Stimulated activated CD8-positive, alpha-beta memory T cell treated with anti-CD3 and anti-CD28 coated beads, Interleukin-15, amount 100 ng/mL, for 48 hours (primary cell): ENCODE data around the gene FCHSD2.
"Not testable (repeated sequence)": the region's sequence is repeated elsewhere in the genome, so short reads cannot be mapped to it uniquely, and the experiment has no call there.

Source experiments
- DNase-seq, 2 donors: peaks; one replicate each; pipeline ENCODE4 v3.0.0-alpha.2; 2020; ENCODE audit warnings: low read depth in 2 of 2

FCHSD2 gene

DNA sequence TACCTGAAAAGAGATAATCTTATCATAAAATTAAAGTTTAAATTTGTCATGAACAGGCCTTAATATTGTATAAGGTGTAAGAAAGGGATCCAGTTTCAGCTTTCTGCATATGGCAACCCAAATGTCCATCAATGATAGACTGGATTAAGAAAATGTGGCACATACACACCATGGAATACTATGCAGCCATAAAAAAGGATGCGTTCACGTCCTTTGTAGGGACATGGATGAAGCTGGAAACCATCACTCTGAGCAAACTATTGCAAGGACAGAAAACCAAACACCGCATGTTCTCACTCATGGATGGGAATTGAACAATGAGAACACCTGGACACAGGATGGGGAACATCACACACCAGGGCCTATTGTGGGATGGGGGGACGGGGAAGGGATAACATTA is 18.2 kb downstream of the FCHSD2 start:
- not testable (repeated sequence) for DNase-seq

- DNase-seq = no peak
These were observed 20.4 kb downstream of the FCHSD2 start for GRCh38 chr11:73121692-73122091.

DNA sequence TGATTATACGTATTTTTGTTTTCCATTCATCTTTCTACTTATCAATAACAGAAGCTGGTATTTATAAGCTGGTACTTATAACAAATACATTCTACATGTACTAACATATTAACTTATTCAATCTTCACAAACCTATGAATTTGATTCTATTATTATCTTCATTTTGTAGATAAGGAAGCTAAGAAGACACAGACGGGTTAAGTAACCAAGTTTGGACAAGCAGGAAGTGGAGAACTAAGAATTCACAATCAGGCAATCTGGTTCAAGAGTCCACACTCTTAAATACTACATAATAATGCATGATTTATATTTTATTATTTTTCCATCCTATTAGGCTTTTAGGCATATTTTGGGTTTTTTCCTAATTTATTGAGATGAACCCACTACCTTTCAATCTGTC is 25.0 kb downstream of the FCHSD2 start:
- no peak for DNase-seq

DNA sequence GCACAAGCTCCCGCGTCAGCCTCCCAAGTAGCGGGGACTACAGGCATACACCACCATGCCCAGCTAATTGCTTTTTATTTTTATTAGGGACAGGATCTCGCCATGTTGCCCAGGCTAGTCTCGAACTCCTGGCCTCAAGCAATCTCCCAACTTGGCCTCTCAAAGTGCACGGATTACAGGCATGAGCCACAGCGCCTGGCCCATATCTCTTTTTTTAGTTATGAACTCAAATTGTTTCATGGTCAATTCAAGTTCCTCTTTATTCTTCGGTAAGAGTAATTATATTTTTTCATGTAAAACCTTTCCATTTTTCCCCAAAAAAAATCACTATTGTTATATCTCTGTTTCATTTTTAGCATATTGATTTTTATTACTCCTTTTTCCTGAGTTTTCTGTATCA is 25.5 kb downstream of the FCHSD2 start:
- no peak for DNase-seq

- DNase-seq = no peak
These were observed 27.3 kb downstream of the FCHSD2 start for GRCh38 chr11:73114835-73115220.

- DNase-seq = no peak
These were observed 27.8 kb downstream of the FCHSD2 start for GRCh38 chr11:73114110-73114834.

- no peak for DNase-seq
These were observed 28.7 kb downstream of the FCHSD2 start for GRCh38 chr11:73113426-73113825.

DNA sequence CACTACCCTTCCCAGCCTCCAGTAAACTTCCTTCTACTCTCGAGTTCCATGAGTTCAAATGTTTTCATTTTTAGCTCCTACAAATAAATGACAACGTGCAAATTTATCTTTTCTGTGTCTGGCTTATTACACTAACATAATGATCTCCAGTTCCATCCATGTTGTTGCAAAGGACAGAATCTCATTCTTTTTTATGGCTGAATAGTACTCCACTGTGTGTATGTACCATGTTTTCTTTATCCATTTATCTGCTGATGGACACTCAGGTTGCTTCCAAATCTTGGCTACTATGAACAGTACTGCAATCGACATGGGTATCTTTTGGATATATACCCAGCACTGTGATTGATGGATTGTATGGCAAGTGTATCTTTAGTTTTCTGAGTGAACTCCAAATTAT is 34.5 kb downstream of the FCHSD2 start:
- no peak for DNase-seq

GRCh38 chr11:73106347-73106746 is 35.8 kb downstream of the FCHSD2 start:
- no peak for DNase-seq

- no peak for DNase-seq
These were observed 41.5 kb downstream of the FCHSD2 start for GRCh38 chr11:73100578-73100977.

GRCh38 chr11:73099512-73100266 is 42.4 kb downstream of the FCHSD2 start:
- DNase-seq = no peak

DNA sequence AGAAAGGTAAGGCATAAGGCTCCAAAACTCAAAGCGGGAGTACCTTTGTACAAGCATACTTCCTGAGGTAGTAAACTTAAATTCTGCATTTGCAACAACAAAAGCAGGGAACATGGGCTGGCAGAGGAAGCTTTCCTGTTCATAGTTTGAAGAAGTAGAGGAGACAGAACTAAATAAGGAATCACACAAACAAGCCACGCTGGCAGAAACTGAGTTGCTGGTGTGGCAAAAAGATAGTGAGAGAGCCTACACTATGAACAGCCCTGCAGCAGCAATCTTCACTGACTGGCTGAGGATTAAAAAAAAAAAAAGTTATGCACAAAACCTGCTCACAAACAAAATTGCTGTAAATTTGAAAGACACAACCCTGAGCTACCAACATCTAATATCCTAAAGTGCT is 46.5 kb downstream of the FCHSD2 start:
- no peak for DNase-seq

GRCh38 chr11:73091521-73092305 is 50.4 kb downstream of the FCHSD2 start:
- DNase-seq = no peak

GRCh38 chr11:73087730-73088129 is 54.4 kb downstream of the FCHSD2 start:
- DNase-seq = no peak

GRCh38 chr11:73085189-73085875 is 56.8 kb downstream of the FCHSD2 start:
- DNase-seq = no peak

- DNase-seq = no peak
These were observed 63.5 kb downstream of the FCHSD2 start for GRCh38 chr11:73078631-73079030.

DNA sequence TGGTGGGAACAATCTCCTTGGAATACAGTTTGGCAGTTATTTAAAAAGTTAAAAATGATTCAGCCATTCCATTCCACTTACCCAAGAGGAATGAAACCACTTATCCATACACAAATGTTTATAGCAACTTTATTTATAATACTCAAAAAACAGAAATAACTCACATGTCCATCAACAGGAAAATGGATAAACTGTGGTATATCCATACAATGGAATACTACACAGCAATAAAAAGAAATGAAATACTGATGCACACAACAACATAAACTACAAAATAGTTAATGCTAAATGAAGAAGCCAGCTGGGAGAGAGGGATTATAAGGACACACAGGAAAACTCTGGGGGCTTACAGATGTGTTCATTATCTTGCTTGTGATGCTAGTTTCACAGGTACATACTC is 64.7 kb downstream of the FCHSD2 start:
- no peak for DNase-seq

- DNase-seq = no peak
These were observed 67.8 kb downstream of the FCHSD2 start for GRCh38 chr11:73074319-73074718.

- no peak for DNase-seq
These were observed 69.1 kb downstream of the FCHSD2 start for GRCh38 chr11:73072935-73073481.

DNA sequence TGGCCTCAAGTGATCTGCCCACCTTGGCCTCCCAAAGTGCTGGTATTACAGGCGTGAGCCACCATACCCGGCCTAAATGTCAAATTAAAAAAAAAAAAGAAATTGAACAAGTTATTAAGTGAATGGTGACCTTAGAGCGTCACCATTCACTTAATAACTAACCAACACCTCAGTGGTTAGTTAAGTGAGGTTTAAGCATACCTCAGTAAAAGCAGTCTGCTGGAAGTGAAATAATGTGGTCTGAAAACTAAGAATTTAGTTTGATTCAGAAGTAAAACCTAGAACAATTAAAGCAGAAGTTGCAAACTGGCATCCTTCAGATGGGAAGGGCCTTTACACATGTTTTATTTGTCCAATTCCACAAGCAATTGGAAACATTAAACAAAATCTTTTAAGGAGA is 71.5 kb downstream of the FCHSD2 start:
- no peak for DNase-seq

GRCh38 chr11:73061857-73062424 is 80.2 kb downstream of the FCHSD2 start:
- not testable (repeated sequence) for DNase-seq
